Vagina (tissue), 2 donors: ENCODE results near the gene COLGALT1. TPM values are rescaled to one million over a fixed set of nuclear protein-coding genes. Genes with fewer than 3 reads are reported as not detected.

Experiments
- DNase-seq, 2 donors: peaks; one replicate each; pipeline ENCODE4 v3.0.0-alpha.2; 2017; ENCODE audit errors: extremely low spot score in 2 of 2
- H3K27ac ChIP-seq: fragments of 200-600 bp; sonication (generic); one replicate; pipeline ENCODE4 v1.5.1; 2019
- H3K27me3 ChIP-seq: fragments of 200-600 bp; sonication (generic); one replicate; pipeline ENCODE4 v1.5.1; 2019
- H3K36me3 ChIP-seq, 2 donors: fragments of 200-600 bp; sonication (generic); one replicate each; pipeline ENCODE4 v1.5.1; 2017 to 2019
- H3K4me1 ChIP-seq: fragments of 200-600 bp; sonication (generic); one replicate; pipeline ENCODE4 v1.5.1; 2019
- H3K4me3 ChIP-seq, 2 donors: fragments of 200-600 bp; sonication (generic); 1 replicate in 1 of 2; 2 replicates in 1 of 2; pipeline ENCODE4 v1.5.1; 2016 to 2019
- H3K9me3 ChIP-seq: fragments of 200-600 bp; sonication (generic); one replicate; pipeline ENCODE4 v1.5.1; 2019
- CTCF ChIP-seq, 3 experiments: fragments of 450-650 bp in 2 of 3; fragments of 200-600 bp in 1 of 3; sonication (generic) in 1 of 3; IDR thresholded peaks; one replicate each; pipeline ENCODE4 v1.5.1; 2017 to 2019; ENCODE audit warnings: antibody characterized with exemption in 3 of 3, mild to moderate bottlenecking in 2 of 3, moderate library complexity in 2 of 3
- POLR2A ChIP-seq, 2 donors: fragments of 450-650 bp; IDR thresholded peaks; one replicate each; pipeline ENCODE4 v1.6.1; 2017; ENCODE audit warnings: antibody characterized with exemption in 2 of 2, mild to moderate bottlenecking in 2 of 2, moderate library complexity in 2 of 2
- POLR2AphosphoS5 ChIP-seq, 2 donors: sonication (generic); formaldehyde crosslinking; IDR thresholded peaks; one replicate each; pipeline ENCODE4 v1.9.0; 2017; ENCODE audit warnings: antibody characterized with exemption in 2 of 2, mild to moderate bottlenecking in 2 of 2, low read depth in 1 of 2; ENCODE audit not compliant: insufficient read depth in 1 of 2
- intact Hi-C: fragments of 100-400 bp; cut with DNase I; formaldehyde crosslinking; loops from one replicate; pipeline ENCODE4 v1.15.1; 2023
- total RNA-seq: library from RNA; depleted of rRNA; stranded (reverse); fragments of >200 nt; gene quantifications from one replicate; pipeline ENCODE4 v1.2.3, GENCODE V29; 2016

COLGALT1 gene
- total RNA-seq, 1 donor from 2014 or later: 55.0 TPM

GRCh38 chr19:17539238-17540117, 16.0 kb upstream of the COLGALT1 start:
- peak overlapping the region; percentile 45 to 73 for H3K4me3 ChIP-seq
- H3K27me3 ChIP-seq: no peaks in the 10 kb centered on the region
- peak overlapping the region; percentile 62 for H3K27ac ChIP-seq
- intact Hi-C loops: loop anchor here (5.0 kb wide), 1 partner anchor 33 kb away; no protein-coding TSS in a partner anchor
- TF ChIP-seq CTCF (IDR thresholded peaks at IDR 0.05) (peak in 1 of 3 experiments; percentile 24), POLR2AphosphoS5 (IDR thresholded peaks at IDR 0.05; ENCODE audit: insufficient read depth in 1 of 2, low read depth in 1 of 2) (peak in 1 of 2 donors; percentile 61), POLR2A (IDR thresholded peaks at IDR 0.05) (no peak)
- no peak for DNase-seq
- H3K4me1 ChIP-seq: peaks cover 11% of the 10 kb centered on the region
- H3K36me3 ChIP-seq: no peaks in the 10 kb centered on the region
- no peaks in the 10 kb centered on the region for H3K9me3 ChIP-seq

GRCh38 chr19:17540174-17540573, 15.3 kb upstream of the COLGALT1 start:
- TF ChIP-seq CTCF (IDR thresholded peaks at IDR 0.05) (no peak), POLR2A (IDR thresholded peaks at IDR 0.05) (no peak), POLR2AphosphoS5 (IDR thresholded peaks at IDR 0.05; ENCODE audit: insufficient read depth in 1 of 2, low read depth in 1 of 2) (no peak)
- peaks cover 11% of the 10 kb centered on the region for H3K4me1 ChIP-seq
- DNase-seq: no peak
- no peaks in the 10 kb centered on the region for H3K9me3 ChIP-seq
- intact Hi-C loops: no loop called here
- no peak overlapping the region for H3K4me3 ChIP-seq
- H3K27me3 ChIP-seq: no peaks in the 10 kb centered on the region
- no peaks in the 10 kb centered on the region for H3K36me3 ChIP-seq
- H3K27ac ChIP-seq: no peak overlapping the region

GRCh38 chr19:17541184-17541759, 14.2 kb upstream of the COLGALT1 start:
- Histone ChIP-seq H3K9me3 (no peaks in the 10 kb centered on the region), H3K27ac (no peak overlapping the region), H3K4me3 (no peak overlapping the region), H3K4me1 (peaks cover 11% of the 10 kb centered on the region), H3K36me3 (no peaks in the 10 kb centered on the region), H3K27me3 (no peaks in the 10 kb centered on the region)
- DNase-seq: no peak
- TF ChIP-seq POLR2AphosphoS5 (IDR thresholded peaks at IDR 0.05; ENCODE audit: insufficient read depth in 1 of 2, low read depth in 1 of 2) (no peak), CTCF (IDR thresholded peaks at IDR 0.05) (no peak), POLR2A (IDR thresholded peaks at IDR 0.05) (no peak)
- intact Hi-C loops: no loop called here

GRCh38 chr19:17542042-17542441, 13.4 kb upstream of the COLGALT1 start:
- intact Hi-C loops: no loop called here

More at GRCh38 chr19:17542042-17542441, 13.4 kb upstream of the COLGALT1 start:
- Histone ChIP-seq H3K9me3 (no peaks in the 10 kb centered on the region), H3K27me3 (no peaks in the 10 kb centered on the region), H3K36me3 (no peaks in the 10 kb centered on the region), H3K4me3 (no peak overlapping the region), H3K27ac (no peak overlapping the region), H3K4me1 (peaks cover 11% of the 10 kb centered on the region)
- no peak for TF ChIP-seq POLR2A (IDR thresholded peaks at IDR 0.05)
- TF ChIP-seq POLR2AphosphoS5 (IDR thresholded peaks at IDR 0.05; ENCODE audit: insufficient read depth in 1 of 2, low read depth in 1 of 2): no peak
- no peak for TF ChIP-seq CTCF (IDR thresholded peaks at IDR 0.05)
- DNase-seq: no peak
